Neural cell (in vitro differentiated cells): ENCODE results near the gene RUNX3.

Experiments used
- CTCF ChIP-seq: fragments of 450-650 bp; IDR thresholded peaks from 2 replicates; pipeline ENCODE4 v1.5.1; 2014; ENCODE audit warnings: antibody characterized with exemption, mild to moderate bottlenecking, moderate library complexity; ENCODE audit not compliant: poor library complexity, severe bottlenecking
- EZH2 ChIP-seq: fragments of 200-600, 300-800 bp; shearing (Covaris generic), sonication (generic); IDR thresholded peaks from 2 replicates; pipeline ENCODE4 v1.6.1; 2014; ENCODE audit warnings: antibody characterized with exemption, low read length, borderline replicate concordance, mild to moderate bottlenecking; ENCODE audit not compliant: insufficient read depth, poor library complexity, severe bottlenecking
- POLR2AphosphoS5 ChIP-seq: IDR thresholded peaks from 2 replicates; pipeline ENCODE4 v1.6.1; 2012
- TAF1 ChIP-seq: IDR thresholded peaks from 2 replicates; pipeline ENCODE4 v1.6.1; 2012; ENCODE audit warnings: low read depth

GRCh38 chr1:24886241-24886640 is 43.8 kb downstream of the RUNX3 start:
- no peak for TF ChIP-seq CTCF
- no peak for TF ChIP-seq TAF1
- TF ChIP-seq EZH2, result no peak
- no peak for TF ChIP-seq POLR2AphosphoS5
